ENCODE data around the gene USPL1.
A peak's percentile ranks its signal among the peaks of the same experiment; 100 is the strongest.

The USPL1 gene

DNA sequence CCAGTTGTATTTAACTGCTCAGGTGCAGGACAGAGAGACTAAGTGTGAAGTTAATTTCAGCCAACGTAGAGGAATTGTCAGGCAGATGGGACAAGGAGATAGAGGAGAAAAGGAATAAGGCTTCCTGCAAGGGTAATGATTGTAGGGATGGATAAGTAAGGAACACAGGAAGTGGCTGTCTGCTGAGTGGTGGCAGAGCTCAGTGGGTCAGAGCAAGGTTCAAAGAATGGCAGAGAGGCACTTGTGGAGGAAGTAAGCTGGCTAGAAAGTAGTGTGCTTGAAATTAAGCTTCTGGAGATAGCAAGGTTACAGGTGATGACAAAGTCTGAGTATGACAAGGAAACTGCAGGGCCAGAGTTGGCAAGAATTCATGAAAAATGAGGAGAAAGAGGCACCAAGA, 47.9 kb downstream of the USPL1 start:
- no peak for DNase-seq

- no peak for DNase-seq
These were observed 48.4 kb downstream of the USPL1 start for GRCh38 chr13:30666113-30666512.

GRCh38 chr13:30667014-30667413, 49.3 kb downstream of the USPL1 start:
- no peak for DNase-seq

DNA sequence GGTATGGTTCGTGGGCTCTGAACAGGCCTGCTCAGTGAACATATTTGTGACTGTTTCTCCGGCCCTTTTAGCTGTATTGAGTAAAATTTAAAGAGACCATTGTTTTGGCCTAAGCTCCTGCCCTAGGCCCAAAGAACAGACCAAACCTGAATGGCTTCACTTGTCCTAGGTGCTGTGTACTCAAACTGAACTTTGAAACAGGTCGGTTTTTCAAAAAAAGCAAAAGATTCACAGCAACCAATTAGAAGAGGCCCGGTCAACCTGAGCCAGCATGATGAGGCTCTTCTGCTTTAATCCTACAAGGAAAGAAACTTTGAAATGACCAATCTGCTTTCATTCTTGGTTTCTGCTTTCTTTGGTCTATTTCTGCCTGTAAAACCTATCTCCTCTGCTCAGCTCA, 50.6 kb downstream of the USPL1 start:
- no peak for DNase-seq

- no peak for DNase-seq
These were observed 53.6 kb downstream of the USPL1 start for GRCh38 chr13:30671271-30671815.

DNA sequence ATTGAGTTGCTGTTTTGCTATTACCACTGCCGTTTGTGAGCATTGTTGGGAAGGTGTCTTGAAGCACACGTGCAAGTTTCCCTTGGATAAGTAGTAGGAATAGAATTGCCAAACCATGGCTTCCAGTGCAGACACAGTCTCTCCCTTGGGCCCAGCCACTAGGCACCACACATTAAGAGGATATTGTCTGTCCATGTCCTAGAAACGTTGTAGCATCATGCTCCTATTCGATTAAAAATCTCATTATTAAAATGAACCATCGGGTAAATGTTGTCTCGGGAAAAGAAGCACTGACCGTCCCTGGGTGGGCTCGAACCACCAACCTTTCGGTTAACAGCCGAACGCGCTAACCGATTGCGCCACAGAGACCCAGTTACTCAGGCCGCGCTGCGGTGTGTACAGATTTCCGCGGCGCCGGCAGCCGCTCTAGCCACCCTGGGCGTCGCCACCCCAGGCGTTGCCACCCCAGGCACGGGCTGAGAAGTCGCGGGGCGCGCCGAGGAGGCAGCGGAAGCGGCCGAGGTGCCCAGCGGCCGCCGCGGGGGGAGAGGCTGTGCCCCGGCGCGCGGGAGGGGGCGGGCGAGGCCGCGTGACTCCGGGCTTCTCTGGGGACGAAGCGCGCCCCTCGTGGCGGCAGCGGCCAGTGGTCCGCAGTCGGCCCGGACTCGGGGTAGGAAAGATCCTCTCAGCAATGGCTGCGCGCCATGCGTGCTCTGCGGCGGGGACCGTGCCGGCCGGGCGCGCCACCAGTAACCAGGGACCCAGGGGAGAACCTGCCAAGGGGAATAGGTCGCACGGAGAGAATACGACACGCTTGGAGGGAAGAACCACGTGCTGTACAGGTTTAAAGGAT, 56.2 kb downstream of the USPL1 start:
- peak; percentile 26 for DNase-seq

DNA sequence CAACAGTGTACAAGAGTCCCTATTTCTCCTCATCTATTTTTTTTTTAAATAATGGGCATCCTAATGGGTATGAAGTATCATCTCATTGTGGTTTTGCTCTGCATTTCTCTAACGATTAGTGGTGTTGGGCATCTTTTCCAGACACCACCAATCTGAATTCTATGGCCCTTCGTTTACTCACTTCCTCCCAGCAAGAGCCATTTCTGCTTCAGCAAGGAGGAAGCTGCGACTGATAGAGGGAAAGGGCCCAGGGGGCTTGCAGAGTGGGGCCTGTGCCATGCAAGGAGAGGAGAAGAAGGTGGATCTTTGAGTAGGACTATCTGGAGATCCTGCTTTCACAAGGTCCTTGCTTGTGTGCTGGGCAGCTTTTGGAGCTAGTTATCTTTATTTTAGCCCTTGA, 58.0 kb downstream of the USPL1 start:
- no peak for DNase-seq

- no peak for DNase-seq
These were observed 59.0 kb downstream of the USPL1 start for GRCh38 chr13:30676672-30677071.

GRCh38 chr13:30679483-30680330, 62.0 kb downstream of the USPL1 start:
- no peak for DNase-seq

DNA sequence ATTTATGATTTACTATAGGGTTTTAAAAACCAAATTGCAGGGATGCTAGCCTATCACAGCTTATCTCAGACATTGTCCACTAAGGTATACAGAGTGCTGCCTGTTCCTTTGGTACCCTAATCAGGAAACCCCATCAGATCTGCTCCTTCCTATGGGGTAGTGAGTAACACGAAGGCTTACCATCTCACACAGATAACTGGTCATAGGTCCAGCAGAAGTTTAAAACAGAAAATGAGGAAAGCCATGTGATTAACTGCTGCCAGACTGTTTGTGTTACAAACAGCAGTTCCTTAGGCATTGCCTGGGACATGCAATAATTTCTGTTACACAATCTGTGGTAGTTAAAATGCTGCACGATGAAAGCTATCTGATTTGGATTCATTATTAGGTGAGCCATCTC, 64.1 kb downstream of the USPL1 start:
- no peak for DNase-seq

GRCh38 chr13:30685320-30685859, 67.7 kb downstream of the USPL1 start:
- DNase-seq, result no peak

DNA sequence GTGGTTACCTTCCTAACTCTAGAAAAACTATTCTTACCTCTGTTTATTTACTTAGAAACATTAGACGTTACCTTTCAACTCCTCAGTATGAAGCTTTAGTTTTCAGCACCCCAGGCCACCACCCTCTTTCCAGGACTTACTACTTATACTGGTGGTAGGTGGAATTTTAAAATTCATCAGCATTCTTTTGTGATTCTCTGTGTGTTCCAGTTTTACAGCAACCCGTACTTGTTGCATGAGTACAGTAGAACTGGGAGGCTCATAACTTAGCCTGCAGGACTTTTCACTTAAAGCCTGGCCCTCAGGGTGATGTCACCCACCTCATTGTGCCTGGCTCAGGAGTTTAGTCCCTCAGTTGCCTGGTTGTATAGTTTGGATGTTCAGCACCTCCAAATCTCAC, 68.3 kb downstream of the USPL1 start:
- DNase-seq, result no peak

GRCh38 chr13:30687601-30688000, 69.9 kb downstream of the USPL1 start:
- no peak for DNase-seq

DNA sequence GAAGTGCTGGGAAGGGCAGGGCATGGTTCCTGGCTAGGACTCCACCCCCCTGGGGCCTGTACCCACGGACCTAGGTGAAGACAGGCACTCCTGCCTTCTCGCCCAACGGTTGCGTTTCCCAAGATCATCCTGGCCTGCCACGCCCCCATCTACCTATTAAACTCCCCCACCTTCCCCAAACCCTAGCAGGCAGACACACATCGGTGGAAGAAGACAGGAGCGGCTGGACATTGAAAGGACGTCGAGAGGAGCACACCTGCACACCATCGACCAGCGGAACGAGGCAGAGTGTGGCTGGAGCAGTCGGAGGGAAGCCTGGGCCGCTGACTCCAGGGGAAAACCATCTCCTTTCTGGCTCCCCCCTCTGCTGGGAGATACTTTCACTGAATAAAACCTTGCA, 72.0 kb downstream of the USPL1 start:
- DNase-seq, result no peak

GRCh38 chr13:30690282-30691188, 72.8 kb downstream of the USPL1 start:
- peak; percentile 66 for DNase-seq

GRCh38 chr13:30692113-30692512, 74.4 kb downstream of the USPL1 start:
- no peak for DNase-seq

GRCh38 chr13:30696278-30697176, 78.8 kb downstream of the USPL1 start:
- no peak for DNase-seq

DNA sequence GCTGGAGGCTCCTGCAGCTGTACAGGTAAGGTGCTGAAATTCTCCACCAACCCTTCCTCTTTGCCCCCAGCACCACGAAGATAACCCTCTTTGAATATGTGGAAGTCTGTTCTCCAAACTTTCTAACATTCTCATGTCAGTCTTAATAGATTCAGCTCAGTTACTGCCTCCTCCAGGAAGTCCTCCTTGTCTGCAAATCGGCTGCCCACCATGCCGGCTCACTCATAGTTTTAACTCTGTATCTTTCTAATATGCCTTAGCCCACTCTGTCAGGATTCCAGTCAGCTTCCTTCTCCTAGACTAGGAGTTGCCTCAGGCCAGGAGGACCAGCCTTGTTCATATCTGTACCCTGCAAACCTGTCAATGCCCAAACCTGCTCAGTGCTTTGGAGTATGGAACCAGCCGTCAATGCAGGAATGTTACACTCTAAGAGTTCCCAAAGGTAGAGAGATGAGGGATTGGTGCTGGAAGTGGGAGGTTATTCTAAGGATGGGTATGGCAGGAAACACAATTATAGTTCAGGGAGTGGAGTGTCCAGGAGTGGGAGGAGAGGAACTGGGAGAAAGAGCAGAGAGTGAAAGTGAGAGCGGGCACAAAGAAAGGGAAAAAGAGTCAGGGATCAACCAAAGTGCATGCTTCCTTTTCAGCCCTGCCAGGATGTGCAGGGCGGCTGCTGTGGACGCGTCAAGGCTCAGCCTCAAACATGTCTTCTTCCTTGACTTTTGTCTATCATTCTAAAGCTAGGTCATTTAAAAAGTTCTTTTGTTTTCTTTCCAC, 79.6 kb downstream of the USPL1 start:
- no peak for DNase-seq

GRCh38 chr13:30697996-30698401, 80.3 kb downstream of the USPL1 start:
- DNase-seq, result no peak

DNA sequence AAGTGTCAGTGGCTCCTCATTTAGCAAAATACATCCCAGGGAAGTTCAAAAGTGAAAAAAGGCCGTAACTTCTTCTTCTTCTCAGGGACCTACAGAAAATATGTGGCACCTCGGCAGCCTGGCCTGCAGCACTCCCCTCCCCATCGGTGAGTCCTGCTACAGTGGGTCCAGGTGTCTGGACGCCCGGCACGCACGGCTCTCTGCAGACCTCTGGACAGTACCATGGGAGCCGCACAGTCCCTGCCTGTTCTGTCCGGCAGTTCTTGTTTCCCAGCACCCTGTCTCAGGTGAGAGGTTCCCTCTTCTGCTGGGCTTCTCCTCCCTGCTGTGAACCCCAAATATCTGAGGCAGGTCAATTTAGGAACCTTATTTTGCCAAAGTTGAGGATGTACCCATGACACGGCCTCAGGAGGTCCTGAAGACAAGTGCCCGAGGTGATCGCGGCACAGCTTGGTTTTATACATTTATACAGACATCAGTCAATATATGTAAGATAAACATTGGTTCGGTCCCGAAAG, 80.8 kb downstream of the USPL1 start:
- no peak for DNase-seq

Measured in NCI-H226 (cell line).